Lung (tissue), 12 donors: ENCODE measurements around the gene ETV3. TPM values are rescaled to one million over a fixed set of nuclear protein-coding genes. Genes with fewer than 3 reads are reported as not detected.

Experiments used
- ATAC-seq: fragments of 200-7000 bp; cut with Tn5 transposase; one replicate; pipeline ENCODE4 v1.9.1; 2020; ENCODE audit warnings: moderate number of reproducible peaks; ENCODE audit not compliant: insufficient read depth, low FRiP score
- DNase-seq, 3 donors: peaks; one replicate each; pipeline ENCODE4 v3.0.0-alpha.2; 2013 to 2017
- H3K27ac ChIP-seq, 2 donors: one replicate each; pipeline ENCODE4 v1.5.1; 2013; ENCODE audit warnings: mild to moderate bottlenecking in 2 of 2, moderate library complexity in 2 of 2, control low read depth in 1 of 2, inconsistent platforms in 1 of 2, low read depth in 1 of 2, low read length in 1 of 2
- H3K27me3 ChIP-seq, 3 donors: one replicate each; pipeline ENCODE4 v1.5.1; 2013; ENCODE audit warnings: low read length in 2 of 3; ENCODE audit not compliant: control insufficient read depth in 3 of 3, insufficient read depth in 3 of 3
- H3K36me3 ChIP-seq, 4 donors: one replicate each; pipeline ENCODE4 v1.5.1; 2013; ENCODE audit warnings: low read length in 4 of 4, mild to moderate bottlenecking in 1 of 4, moderate library complexity in 1 of 4; ENCODE audit not compliant: control insufficient read depth in 4 of 4, insufficient read depth in 4 of 4
- H3K4me1 ChIP-seq, 5 donors: one replicate each; pipeline ENCODE4 v1.5.1; 2013; ENCODE audit warnings: low read length in 5 of 5, mild to moderate bottlenecking in 2 of 5, moderate library complexity in 1 of 5; ENCODE audit not compliant: control insufficient read depth in 5 of 5, insufficient read depth in 5 of 5
- H3K4me3 ChIP-seq: one replicate; pipeline ENCODE4 v1.5.1; 2013; ENCODE audit warnings: mild to moderate bottlenecking, control low read depth, moderate library complexity
- H3K9ac ChIP-seq, 2 donors: one replicate each; pipeline ENCODE4 v1.5.1; 2013; ENCODE audit warnings: low read length in 2 of 2, control low read depth in 1 of 2; ENCODE audit not compliant: insufficient read depth in 1 of 2
- H3K9me3 ChIP-seq, 4 donors: one replicate each; pipeline ENCODE4 v1.5.1; 2013; ENCODE audit warnings: low read length in 3 of 4, mild to moderate bottlenecking in 1 of 4, moderate library complexity in 1 of 4; ENCODE audit not compliant: control insufficient read depth in 4 of 4, insufficient read depth in 3 of 4
- CTCF ChIP-seq: IDR thresholded peaks from 2 replicates; pipeline ENCODE4 v1.5.1; 2012; ENCODE audit warnings: mild to moderate bottlenecking; ENCODE audit errors: control extremely low read depth, extremely low read depth
- WGBS, 2 donors: extraction: QIAGEN DNeasy Blood & Tissue Kit; methylation state at CpG; one replicate each; pipeline ENCODE4 v1.1.7; 2013; 5-methylcytosine and 5-hydroxymethylcytosine counted together
- polyA plus RNA-seq, 2 donors: library from polyadenylated mRNA; stranded (reverse); fragments of 200-250 nt; gene quantifications; one replicate each; pipeline ENCODE4 v1.2.1, GENCODE V29; 2013
- total RNA-seq, 2 donors: library from RNA; depleted of rRNA in 1 of 2; stranded (reverse); fragments of >200 nt in 1 of 2; gene quantifications; one replicate each; pipeline ENCODE4 v1.2.1, GENCODE V29; 2014 to 2021
- donor health status: control.
- donor health status: control.
- donor health status: Bipolar disorder and iron deficiency.
- donor health status: healthy.
- donor health status: DM: yes; HTN: yes; CAD: no.

Gene ETV3
- total and polyA plus RNA-seq, 4 donors = 7.9 to 31.5 (median 19.3) TPM

- no peak for DNase-seq
- no peak for TF ChIP-seq CTCF
- Histone ChIP-seq H3K4me1 (peaks cover 0 to 3% (median 0%) of the 10 kb centered on the region in 5 donors), H3K9me3 (no peaks in the 10 kb centered on the region), H3K9ac (no peak overlapping the region), H3K27me3 (peaks cover 0 to 19% (median 11%) of the 10 kb centered on the region in 3 donors), H3K27ac (no peak overlapping the region), H3K4me3 (no peak overlapping the region), H3K36me3 (no peaks in the 10 kb centered on the region)
- ATAC-seq = no peak
- 36 to 52% methylated on average over 7 of the region's 7 CpGs for WGBS, 2 donors
Observed at GRCh38 chr1:157113106-157113505, 25.1 kb downstream of the ETV3 start.

GRCh38 chr1:157112186-157112867 is 25.9 kb downstream of the ETV3 start:
- Histone ChIP-seq H3K36me3 (no peaks in the 10 kb centered on the region), H3K4me3 (no peak overlapping the region), H3K4me1 (peaks cover 0 to 3% (median 0%) of the 10 kb centered on the region in 5 donors), H3K9me3 (no peaks in the 10 kb centered on the region), H3K9ac (no peak overlapping the region), H3K27ac (no peak overlapping the region), H3K27me3 (peaks cover 0 to 27% (median 18%) of the 10 kb centered on the region in 3 donors)
- no peak for TF ChIP-seq CTCF
- ATAC-seq = no peak
- DNase-seq = no peak
- 85 to 91% methylated on average over 8 of the region's 8 CpGs for WGBS, 2 donors

GRCh38 chr1:157111396-157112165 is 26.6 kb downstream of the ETV3 start:
- Histone ChIP-seq H3K4me3 (no peak overlapping the region), H3K27ac (no peak overlapping the region), H3K27me3 (peaks cover 0 to 33% (median 22%) of the 10 kb centered on the region in 3 donors), H3K36me3 (no peaks in the 10 kb centered on the region), H3K9me3 (no peaks in the 10 kb centered on the region), H3K9ac (no peak overlapping the region), H3K4me1 (peaks cover 0 to 3% (median 0%) of the 10 kb centered on the region in 5 donors)
- no peak for ATAC-seq
- DNase-seq = no peak
- no peak for TF ChIP-seq CTCF
- 75 to 85% methylated on average over 19 of the region's 19 CpGs for WGBS, 2 donors
